HG02870 (cell line): Measurements from ENCODE around the gene SLC44A5.
"Not testable (repeated sequence)": the region's sequence is repeated elsewhere in the genome, so short reads cannot be mapped to it uniquely, and the experiment has no call there.

Source experiments
- ATAC-seq: cut with Tn5 transposase; IDR thresholded peaks from one replicate; pipeline ENCODE4 v1.9.1; 2021; ENCODE audit warnings: mild to moderate bottlenecking, moderate library complexity; ENCODE audit not compliant: unreplicated experiment

SLC44A5 gene

DNA sequence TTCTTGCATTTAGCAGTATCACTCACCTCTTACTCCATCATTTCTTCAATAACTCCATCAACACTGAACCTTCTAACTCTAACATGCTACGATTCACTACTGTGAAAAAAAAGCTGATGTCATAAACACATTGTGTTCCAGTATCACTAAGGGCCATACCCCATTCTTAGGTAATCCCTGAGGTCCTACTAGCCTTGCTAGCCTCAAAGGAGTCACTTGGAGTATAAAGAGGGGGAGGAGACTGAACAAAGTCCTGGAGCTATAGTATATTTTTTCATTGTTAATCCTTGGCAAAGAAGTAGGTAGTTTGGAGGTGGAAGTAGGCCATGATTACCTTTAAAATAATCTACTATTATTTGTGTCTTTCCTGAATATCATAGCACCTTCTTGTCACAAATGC, at the start of gene SLC44A5:
TSS of gene SLC44A5 (minus strand) at position 101 of the 400 bp plus-strand sequence. CDS start 69,667 bp downstream, outside the sequence.
- no peak for ATAC-seq

DNA sequence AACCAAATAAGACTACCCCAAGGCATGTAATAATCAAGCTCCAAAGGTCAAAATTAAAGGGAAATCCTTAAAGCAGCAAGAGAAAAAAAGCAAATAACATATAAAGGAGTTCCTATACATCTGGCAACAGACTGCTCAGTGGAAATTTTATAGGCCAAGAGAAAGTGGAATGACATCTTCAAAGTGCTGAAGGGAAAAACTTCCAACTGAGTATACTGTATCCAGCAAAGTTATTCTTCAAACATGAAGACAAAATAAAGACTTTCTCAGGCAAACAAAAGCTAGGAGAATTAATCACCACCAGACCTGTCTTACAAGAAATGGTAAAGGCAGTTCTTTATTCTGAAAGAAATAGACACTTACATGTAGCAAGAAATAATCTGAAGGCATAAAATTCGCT, 45.0 kb upstream of the SLC44A5 start:
- no peak for ATAC-seq

DNA sequence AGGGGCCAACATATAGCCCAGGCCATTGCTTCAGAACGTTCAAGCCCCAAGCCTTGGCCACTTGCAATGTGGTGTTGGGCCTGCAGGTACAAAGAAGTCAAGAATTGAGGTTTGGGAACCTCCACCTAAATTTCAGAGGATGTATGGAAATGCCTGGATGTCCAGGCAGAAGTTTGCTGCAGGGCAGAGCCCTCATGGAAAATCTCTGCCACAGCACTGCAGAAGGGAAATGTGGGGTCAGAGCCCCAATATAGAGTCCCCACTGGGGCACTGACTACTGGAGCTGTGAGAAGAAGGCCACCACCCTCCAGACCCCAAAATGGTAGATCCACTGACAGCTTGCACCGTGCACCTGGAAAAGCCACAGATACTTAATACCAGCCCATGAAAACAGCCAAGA, 36.3 kb upstream of the SLC44A5 start:
- ATAC-seq: not testable (repeated sequence)

DNA sequence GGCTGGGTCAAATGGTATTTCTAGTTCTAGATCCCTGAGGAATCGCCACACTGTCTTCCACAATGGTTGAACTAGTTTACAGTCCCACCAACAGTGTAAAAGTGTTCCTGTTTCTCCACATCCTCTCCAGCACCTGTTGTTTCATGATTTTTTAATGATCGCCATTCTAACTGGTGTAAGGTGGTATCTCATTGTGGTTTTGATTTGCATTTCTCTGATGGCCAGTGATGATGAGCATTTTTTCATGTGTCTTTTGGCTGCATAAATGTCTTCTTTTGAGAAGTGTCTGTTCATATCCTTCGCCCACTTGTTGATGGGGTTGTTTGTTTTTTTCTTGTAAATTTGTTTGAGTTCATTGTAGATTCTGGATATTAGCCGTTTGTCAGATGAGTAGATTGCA, 34.2 kb upstream of the SLC44A5 start:
- ATAC-seq: not testable (repeated sequence)

DNA sequence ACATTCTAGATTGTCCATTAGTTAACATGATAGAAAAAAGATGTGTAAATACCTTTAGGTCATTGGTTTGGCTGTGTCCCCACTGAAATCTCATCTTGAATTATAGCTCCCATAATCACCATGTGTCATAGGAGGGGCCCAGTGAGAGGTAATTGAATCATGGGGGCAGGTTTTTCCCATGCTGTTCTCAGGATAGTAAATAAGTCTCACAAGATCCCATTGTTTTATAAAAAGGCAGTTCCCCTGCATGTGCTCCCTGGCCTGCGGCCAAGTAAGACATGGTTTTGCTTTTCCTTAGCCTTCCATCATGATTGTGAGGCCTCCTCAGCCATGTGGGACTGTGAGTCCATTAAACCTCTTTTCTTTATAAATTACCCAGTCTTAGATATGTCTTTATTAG, 32.5 kb upstream of the SLC44A5 start:
- ATAC-seq: no peak

DNA sequence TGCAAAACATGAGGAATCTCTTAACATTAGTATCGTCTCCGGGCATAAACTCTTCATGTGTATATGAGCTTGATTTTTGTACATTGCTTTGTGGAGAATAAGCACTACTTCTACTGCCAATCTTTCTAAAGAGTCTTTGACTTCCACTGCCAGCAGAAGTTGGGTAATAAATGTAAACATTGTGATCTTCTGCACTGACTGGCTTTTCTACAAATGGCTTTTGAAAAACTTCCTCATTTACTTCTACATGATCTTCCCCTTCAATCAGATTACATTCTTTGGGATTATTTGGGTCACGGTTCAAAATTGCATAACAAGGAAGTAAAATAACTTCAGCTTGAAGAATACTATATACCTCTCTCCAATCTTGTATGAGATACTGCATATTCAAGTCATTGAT, 30.4 kb upstream of the SLC44A5 start:
- no peak for ATAC-seq

DNA sequence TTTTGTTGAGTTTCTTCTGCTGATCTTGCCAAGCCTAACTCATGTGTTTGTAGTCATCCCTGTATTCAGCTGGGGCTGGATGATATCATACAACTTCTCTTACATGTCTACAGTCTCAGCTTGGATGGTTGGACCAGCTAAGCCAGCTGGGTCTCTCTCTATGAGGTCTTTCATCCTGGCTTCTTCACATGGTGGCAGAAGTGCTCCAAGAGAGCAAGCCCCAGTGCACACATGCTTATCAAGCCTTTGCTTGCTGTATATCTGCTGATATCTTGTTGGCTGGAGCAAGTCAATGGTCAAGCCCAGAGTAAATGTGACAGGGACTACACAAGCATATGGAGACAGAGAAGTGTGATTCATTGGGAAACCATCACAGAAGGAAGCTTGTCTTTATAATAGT, 29.2 kb upstream of the SLC44A5 start:
- no peak for ATAC-seq

DNA sequence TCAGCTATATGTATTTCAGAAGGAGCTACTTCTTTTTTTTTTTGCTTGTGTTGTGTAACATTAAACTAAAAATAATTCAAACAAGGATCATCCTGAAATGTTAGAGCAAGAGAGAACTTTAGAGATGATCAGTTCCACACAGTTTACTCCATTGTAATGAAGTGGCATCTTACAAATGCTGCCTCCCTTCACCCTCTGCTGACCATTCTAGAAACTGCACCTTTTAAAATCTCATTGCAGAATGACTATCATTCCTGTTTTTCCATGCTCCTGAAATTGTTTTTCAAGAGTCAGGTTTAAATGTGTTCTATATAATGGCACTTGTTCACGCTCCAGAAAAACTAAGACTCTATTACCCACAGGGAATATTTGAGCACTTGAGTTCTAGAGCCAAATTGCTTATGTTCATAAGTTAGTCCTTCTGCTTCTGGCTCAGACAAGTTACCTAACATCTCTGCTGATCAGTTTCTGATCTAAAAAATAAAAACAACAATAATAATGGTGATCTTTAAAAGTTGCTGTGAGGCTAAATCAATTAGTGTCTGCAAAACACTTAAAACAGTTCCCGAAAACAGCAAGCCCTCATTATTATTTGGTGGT, 21.5 kb upstream of the SLC44A5 start:
- peak; percentile 86 for ATAC-seq

DNA sequence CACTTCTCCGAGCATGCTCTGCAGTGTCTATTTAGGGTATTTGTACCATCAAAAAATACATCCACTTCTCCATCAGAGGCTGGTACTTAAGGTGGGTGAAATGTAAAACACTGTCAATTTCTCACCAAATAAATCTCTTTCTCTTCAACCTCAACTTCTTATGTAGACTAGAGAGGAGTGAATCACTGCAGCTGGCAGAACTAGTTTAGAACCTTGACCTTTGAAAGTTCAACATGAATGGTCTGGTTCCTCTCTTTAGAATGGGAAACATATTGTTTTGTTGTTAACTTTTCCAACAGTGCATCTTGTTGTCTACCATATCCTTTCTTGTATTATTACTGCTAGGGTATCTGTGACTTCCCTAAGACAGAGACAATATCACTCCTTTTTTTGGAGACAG, 20.1 kb upstream of the SLC44A5 start:
- ATAC-seq: no peak

DNA sequence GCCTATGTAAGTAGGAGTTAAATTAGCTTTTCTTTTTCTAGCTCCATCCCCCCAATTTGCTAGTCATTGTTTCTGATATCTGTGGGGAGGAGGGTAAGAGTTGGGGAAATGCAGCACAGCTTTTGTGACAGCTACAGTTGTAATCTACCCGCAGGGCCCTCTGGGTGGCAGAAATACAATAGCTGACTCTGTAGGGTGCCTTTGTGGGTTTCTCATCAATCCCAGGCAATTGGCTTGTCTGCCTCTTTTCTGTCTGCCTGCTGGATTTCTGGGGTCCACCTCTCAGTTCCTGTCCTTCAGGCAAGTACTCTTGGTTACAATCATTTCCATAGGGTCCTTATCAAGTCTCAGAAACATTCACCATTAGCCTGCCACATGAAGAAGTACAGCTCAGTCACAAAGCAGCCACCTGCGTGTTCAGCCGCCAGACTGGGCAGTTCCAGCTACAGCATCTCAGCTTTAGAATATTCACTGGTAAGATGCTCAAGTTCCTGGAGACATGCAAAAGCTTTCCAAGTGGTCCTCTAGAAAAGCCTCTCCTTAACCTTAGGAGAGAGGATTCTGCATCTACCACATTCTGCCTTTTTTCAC, 19.2 kb upstream of the SLC44A5 start:
- no peak for ATAC-seq

DNA sequence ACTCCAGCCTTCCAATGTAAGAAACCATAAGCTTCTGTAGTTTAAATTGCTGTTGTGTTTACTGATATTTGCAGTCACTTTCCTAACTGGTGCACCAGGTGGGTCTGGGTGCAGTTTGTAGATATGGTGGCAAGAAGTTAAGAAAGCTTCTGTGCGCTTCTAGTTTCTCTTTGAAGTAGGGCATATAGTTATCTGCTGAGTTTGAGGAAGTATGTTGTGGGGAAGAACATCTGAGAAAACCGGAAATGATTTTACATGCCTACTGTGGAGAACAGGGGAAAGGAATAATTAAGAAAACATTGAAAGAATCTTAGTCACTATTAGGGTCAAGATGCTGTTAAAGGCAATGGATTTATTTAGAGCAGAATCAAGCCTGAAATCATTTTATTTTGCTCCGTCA, 14.9 kb upstream of the SLC44A5 start:
- no peak for ATAC-seq

DNA sequence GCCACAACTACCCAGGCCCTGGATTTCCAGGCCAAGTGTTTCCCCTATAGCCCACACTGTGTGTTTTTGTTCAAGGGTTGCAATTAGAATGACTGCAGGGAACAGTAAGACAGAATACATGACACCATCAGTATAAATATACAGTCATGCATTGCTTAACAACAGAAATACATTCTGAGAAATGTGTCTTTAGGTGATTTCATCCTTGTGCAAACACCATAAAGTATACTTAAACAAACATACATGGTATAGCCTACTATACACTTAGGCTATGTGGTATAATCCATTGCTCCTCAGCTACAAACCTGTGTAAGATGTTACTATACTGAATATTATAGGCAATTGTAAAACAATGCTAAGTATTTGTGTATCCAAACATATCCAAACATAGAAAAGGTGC, 7.5 kb upstream of the SLC44A5 start:
- no peak for ATAC-seq

DNA sequence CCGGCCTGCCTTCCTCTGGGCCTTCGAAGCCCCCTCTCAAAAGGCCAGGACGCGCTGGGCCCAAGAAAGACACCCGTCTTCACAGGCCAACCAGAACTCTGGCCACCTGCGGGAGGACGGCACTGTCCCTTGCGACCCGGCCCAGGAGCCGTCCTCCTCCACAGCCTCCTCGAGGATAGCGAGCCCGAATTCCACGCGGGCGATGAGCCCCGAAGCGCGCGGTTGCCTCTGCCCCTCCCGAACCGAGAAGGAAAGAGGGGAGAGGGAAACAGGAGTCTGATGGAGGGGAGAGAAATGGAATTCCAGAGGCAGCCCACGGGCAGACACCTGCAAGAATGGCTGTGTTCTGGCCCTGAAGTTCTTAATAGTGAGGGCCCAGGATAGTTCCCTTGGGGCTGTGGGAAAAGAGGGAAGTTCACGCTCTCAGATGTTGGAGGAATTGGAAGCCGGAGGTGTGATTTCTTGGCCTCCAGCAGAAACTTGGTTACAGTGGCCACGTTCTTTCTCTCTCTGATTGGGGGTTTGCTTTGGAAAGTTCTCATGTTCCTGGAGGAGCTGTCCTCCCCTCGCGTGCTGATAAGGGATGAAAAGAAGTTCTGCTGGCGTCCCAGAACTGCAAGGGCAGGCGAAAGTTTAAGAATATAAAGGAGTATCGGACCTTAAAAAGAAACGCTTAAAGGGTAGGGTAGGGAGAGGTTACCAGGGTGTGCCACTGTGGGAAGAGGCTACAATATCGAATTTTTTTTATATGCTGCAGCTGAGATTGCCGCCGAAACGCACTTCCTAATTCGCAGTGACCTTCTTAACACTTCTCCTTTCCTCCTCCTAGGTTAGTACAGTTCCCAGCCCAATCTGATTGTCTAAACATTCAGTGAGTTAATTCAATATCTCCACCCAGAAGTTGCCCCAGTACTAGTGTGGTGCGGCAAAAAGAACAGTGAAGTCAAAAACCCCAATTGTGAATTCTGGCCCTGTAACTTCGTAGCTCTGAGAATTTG, 5.8 kb upstream of the SLC44A5 start:
- no peak for ATAC-seq

DNA sequence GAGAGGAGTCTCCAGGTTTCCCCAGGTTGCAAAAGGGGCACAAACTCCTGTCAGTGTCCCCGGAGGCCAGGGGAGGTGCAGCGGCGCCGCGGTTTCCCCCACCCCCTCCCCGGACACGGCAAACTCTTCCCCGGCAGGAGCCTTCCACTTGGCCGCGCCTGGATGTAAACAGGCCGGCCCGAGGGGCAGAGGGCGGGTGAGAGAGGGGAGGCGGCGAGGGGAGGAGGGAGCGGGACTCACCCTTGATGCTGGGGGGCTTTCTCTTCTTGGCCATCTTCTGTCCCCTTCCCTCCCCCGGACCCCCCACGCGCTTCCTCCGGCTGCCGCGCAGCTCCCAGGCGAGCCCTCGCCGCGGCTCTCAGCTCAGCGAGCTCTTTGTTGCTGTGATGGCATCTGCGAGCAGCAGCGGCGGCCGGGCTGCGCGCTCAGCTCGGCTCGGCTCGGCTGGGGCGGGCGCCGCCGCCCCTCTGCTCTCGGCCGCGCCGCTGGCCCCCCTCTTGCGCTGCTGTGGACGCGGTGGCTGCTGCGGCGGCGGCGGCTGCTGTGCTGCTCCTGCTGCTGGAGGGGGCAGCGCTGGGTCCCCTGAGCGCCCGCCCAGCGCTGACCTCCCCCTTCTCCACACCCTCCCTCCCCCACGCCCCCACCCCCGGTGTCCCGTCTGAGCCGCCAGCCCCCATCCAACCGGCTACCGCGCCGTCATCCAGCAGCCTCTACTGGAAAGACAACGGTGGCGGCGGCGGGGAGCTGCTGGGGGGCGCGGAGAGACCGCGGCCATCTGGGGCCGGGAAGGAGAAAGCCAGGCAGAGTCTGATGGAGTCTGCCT, 4.9 kb upstream of the SLC44A5 start:
- peak; percentile 33 for ATAC-seq

DNA sequence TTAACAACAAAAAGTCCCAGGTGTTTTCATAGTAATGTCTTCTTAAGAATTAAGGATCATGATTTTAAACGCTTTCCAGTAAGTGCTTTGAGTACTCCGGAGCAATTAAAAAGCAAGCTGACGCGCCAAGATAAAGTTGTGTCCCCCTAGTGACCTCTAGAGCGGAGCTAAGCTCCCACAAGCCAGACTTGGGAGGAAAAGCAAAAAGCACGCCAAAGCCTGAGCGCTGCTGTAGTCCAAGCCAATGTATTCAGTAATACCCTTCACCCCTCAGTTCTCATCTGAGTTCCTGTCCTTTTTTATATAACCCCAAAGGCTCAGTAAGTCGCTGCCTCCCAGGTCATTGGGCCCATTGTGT, 3.5 kb upstream of the SLC44A5 start:
- peak; percentile 11 for ATAC-seq

DNA sequence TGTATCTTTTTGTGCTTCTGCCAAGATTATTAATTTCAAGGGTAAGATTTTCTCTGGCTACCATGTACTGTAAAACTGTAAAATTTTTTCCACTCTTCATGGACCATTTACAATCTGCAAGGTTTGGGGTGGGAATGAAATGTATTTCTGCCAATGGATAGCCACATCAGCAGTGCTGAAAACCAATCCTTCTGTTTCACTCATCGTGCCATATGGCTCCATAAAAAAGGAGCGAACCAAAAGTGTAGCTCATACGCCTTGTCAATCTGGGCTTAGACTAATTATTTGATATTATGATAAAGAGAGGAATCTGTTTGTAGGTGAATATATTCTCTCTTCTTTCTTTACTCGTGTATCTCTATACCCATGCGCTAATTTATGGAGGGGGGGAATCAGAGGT, 3.0 kb upstream of the SLC44A5 start:
- no peak for ATAC-seq

DNA sequence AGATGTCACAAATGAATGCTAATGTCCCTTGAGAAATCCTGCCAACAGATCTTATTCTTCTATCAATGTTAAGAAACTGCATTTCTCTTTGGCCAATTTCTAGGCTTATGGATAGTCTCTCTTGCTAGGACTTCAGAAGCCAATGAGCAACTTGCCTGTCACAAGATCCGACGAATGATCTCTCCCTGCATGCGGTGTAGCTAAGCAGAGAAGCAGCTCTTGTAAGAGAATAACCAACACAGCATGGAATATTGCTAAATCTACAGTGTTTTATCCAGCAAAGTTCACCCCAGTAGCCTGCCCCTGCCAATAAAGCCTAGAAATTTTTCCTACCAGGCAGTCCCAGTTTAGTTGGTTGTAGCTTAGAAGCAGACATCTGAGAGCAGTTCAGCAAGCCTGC, 2.1 kb upstream of the SLC44A5 start:
- no peak for ATAC-seq

DNA sequence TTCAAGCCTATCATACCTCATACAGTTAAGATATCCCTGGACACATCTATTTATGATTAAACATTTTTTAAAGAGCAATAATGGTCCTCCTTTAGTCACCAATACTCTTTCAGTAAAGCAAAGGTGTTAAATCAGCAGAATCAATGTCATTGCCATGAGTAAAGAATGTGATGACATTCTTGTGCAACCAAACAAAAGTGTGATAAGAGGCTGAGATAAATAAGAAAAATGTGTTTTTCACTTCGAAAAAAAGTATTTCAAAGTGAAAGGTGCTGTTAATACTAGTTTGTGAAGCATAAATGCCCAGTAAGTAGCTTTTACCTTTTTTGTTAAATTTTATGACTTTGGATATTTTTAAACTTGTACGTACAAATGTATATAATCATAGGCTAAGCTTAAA, 8.4 kb downstream of the SLC44A5 start:
- ATAC-seq: no peak

DNA sequence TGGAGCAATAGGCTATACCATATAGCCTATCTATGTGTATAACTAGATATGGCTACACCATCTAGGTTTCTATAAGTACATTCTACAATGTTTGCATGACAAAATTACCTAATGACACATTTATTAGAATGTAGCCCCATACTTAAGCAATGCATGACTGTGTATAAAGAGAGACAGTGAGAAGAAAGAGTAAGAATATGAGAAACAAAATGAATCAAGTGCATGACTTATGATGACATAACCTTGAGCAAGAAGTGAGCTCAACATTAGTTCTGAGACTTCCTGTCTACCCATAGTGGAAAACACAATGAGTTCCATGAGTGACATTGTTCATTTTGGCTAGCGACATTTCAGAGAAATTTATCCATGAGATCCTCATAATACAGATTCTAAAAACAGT, 10.1 kb downstream of the SLC44A5 start:
- no peak for ATAC-seq

DNA sequence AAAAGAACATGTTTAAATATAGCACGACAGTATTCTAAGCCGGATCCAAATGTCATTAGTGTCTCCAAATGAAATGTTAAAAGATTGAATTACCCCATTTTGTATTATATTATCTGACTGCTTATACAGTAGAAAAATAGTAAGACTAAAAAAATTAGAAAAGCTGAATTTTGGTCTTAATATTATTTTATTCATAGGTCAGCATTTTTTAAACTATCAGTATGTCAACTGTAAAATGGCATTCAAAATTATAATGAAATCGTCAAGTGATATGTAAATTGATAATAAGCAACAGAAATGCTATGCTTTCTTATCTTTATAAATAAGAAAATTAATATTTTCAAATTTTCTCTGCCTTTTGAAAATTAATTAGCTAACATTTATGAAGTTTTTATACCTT, 16.6 kb downstream of the SLC44A5 start:
- ATAC-seq: no peak

DNA sequence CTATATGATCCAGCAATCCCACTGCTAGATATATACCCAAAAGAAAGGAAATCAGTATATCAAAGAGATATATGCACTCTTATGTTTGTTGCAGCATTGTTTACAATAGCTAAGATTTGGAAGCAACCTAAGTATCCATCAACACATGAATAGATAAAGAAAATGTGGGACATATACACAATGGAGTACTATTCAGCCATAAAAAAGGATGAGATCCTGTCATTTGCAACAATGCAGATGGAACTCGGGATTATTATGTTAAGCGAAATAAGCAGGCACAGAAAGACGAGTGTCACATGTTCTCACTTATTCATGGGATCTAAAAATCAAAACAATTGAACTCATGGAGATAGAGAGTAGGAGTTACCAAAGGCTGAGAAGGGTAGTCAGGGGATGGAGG, 17.5 kb downstream of the SLC44A5 start:
- ATAC-seq: not testable (repeated sequence)
